Osteoblast (primary cell): Measurements from ENCODE around the gene CYSRT1. TPM values are rescaled to one million over a fixed set of nuclear protein-coding genes. Genes with fewer than 3 reads are reported as not detected.

Experiments used
- DNase-seq: peaks from one replicate; pipeline ENCODE4 v3.0.0; 2011; ENCODE audit warnings: low spot score, mixed read lengths; ENCODE audit not compliant: insufficient read length; ENCODE audit errors: missing footprints
- H2AFZ ChIP-seq: 2 replicates; pipeline ENCODE4 v1.6.0; 2011; ENCODE audit warnings: mild to moderate bottlenecking, low read length
- H3K27ac ChIP-seq: 2 replicates; pipeline ENCODE4 v1.5.1; 2011; ENCODE audit warnings: mild to moderate bottlenecking, low read depth, low read length, moderate library complexity
- H3K27me3 ChIP-seq: 2 replicates; pipeline ENCODE4 v1.6.0; 2012; ENCODE audit warnings: mild to moderate bottlenecking, control low read depth, inconsistent platforms, low read length, moderate library complexity; ENCODE audit not compliant: insufficient read depth
- H3K36me3 ChIP-seq: 2 replicates; pipeline ENCODE4 v1.5.1; 2011; ENCODE audit warnings: mild to moderate bottlenecking, low read length, control low read depth, moderate library complexity; ENCODE audit not compliant: insufficient read depth
- H3K4me1 ChIP-seq: 2 replicates; pipeline ENCODE4 v1.5.1; 2011; ENCODE audit warnings: mild to moderate bottlenecking, low read length, control low read depth, moderate library complexity; ENCODE audit not compliant: insufficient read depth
- H3K4me2 ChIP-seq: 2 replicates; pipeline ENCODE4 v1.6.0; 2011; ENCODE audit warnings: mild to moderate bottlenecking, low read length; ENCODE audit not compliant: insufficient read depth
- H3K4me3 ChIP-seq: fragments of 200-600 bp; sonication (generic); 3 replicates; pipeline ENCODE4 v1.5.1; 2012; ENCODE audit warnings: mild to moderate bottlenecking, low read length, inconsistent platforms; ENCODE audit not compliant: insufficient read depth
- H3K79me2 ChIP-seq: 2 replicates; pipeline ENCODE4 v1.6.0; 2012; ENCODE audit warnings: mild to moderate bottlenecking, low read length, control low read depth, inconsistent platforms; ENCODE audit not compliant: insufficient read depth
- H3K9me3 ChIP-seq: 2 replicates; pipeline ENCODE4 v1.5.1; 2011; ENCODE audit warnings: low read depth, low read length, control low read depth
- H4K20me1 ChIP-seq: 2 replicates; pipeline ENCODE4 v1.6.0; 2012; ENCODE audit warnings: mild to moderate bottlenecking, low read length, control low read depth; ENCODE audit not compliant: insufficient read depth
- total RNA-seq: library from RNA; depleted of rRNA; stranded (reverse); fragments of >200 nt; gene quantifications from 2 replicates; pipeline ENCODE4 v1.2.3, GENCODE V29; 2012
- TF ChIP-seq, protein P1 (sequence below): IDR thresholded peaks from 2 replicates; pipeline ENCODE4 v1.5.1; 2011; ENCODE audit warnings: mild to moderate bottlenecking, low read depth, low read length, moderate library complexity; ENCODE audit errors: extremely low read depth

The CYSRT1 gene
- total RNA-seq, 1 donor, result 1.1 TPM

DNA sequence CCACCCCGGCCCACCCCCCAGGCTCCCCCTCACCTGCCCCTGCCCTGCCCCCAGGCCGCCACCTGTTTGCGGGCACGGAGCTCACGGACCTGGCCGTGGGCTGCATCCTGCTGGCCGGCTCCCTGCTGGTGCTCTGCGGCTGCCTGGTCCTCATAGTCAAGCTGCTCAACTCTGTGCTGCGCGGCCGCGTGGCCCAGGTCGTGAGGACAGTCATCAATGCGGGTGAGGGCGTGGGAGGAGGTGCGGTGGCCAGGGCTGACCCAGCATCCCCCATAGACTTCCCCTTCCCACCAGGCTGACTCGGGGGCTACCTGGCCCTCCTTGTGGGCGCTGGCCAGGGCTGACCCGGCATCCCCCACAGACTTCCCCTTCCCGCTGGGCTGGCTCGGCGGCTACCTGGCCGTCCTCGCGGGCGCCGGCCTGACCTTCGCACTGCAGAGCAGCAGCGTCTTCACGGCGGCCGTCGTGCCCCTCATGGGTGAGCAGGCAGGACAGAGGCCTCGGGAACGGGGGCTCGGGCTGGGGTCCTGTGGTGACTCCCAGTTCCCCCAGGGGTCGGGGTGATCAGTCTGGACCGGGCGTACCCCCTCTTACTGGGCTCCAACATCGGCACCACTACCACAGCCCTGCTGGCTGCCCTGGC lies 9.2 kb downstream of the CYSRT1 start:
- peaks cover 3% of the 10 kb centered on the region for H3K4me1 ChIP-seq
- no peaks in the 10 kb centered on the region for H3K9me3 ChIP-seq
- no peak overlapping the region for H3K4me2 ChIP-seq
- H3K4me3 ChIP-seq, result no peak overlapping the region
- H3K79me2 ChIP-seq, result peaks cover 20% of the 10 kb centered on the region
- DNase-seq, result no peak
- H4K20me1 ChIP-seq, result peaks cover 10% of the 10 kb centered on the region
- H3K27me3 ChIP-seq, result no peaks in the 10 kb centered on the region
- H3K27ac ChIP-seq, result no peak overlapping the region
- H2AFZ ChIP-seq, result no peak overlapping the region
- no peaks in the 10 kb centered on the region for H3K36me3 ChIP-seq
- TF ChIP-seq, protein P1, sequence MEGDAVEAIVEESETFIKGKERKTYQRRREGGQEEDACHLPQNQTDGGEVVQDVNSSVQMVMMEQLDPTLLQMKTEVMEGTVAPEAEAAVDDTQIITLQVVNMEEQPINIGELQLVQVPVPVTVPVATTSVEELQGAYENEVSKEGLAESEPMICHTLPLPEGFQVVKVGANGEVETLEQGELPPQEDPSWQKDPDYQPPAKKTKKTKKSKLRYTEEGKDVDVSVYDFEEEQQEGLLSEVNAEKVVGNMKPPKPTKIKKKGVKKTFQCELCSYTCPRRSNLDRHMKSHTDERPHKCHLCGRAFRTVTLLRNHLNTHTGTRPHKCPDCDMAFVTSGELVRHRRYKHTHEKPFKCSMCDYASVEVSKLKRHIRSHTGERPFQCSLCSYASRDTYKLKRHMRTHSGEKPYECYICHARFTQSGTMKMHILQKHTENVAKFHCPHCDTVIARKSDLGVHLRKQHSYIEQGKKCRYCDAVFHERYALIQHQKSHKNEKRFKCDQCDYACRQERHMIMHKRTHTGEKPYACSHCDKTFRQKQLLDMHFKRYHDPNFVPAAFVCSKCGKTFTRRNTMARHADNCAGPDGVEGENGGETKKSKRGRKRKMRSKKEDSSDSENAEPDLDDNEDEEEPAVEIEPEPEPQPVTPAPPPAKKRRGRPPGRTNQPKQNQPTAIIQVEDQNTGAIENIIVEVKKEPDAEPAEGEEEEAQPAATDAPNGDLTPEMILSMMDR, result no peak

DNA sequence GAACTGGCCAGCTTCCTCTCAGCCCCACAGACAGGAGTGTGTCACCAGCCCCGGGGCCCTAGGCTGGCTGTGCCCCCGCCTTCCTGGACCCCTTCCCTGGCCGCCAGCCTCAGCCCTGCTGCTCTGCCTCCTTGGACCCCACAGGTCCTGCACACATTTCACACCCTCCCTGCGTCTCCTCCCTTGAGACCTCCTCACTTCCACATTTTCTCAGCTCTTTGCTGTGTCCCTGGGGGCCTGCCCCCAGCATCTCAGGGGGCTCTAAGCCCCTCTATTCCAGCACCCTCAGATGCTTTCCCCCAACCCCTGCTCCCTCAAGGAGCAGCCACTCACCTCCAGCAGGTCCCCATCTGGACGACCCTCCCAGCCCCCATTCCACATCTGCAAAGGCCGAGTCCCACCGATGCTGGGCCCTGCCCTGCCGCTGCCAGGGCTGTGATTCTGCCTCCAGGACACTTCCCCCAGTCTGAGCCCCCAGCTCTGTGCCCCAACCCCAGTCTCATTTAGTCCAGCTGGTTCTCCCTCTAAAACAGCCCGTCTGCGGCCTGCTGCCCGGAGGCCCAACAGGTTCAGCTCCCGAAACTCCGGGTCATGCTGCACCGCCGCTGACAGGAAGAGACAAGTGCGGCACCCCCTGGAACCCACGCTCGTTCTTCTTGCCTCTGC lies 9.9 kb downstream of the CYSRT1 start:
- H3K79me2 ChIP-seq, result peaks cover 20% of the 10 kb centered on the region
- no peak overlapping the region for H2AFZ ChIP-seq
- H3K4me3 ChIP-seq, result no peak overlapping the region

DNA sequence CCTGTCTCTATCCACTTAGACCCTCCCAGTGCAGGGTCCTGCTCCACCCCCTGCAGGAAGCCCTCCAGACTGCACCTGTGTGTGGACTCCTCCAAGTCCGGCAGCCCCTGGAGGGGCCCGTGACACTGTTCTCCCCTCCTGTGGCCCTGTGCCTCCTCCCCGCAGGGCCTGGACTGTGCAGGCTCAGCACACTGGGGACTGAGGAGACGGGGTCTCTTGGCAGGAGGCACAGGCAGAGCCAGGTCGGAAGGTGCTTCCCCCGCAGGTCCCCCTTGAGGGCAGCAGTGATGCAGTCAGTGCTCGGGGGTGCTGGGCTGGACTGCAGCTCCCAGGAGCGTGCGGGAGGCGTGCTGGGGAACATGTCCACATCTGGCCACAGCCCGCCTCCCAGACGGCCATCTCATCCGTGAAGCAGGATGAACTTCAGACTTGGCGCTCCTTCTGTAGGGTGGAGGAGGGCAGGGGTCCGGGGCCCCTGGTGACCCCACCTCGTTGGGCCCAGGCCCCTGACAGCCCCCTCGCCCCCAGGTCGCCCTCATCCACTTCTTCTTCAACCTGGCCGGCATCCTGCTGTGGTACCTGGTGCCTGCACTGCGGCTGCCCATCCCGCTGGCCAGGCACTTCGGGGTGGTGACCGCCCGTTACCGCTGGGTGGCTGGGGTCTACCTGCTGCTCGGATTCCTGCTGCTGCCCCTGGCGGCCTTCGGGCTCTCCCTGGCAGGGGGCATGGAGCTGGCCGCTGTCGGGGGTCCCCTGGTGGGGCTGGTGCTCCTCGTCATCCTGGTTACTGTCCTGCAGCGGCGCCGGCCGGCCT lies 10.7 kb downstream of the CYSRT1 start:
- no peak overlapping the region for H2AFZ ChIP-seq
- no peak for DNase-seq
- peaks cover 20% of the 10 kb centered on the region for H3K79me2 ChIP-seq
- H3K27me3 ChIP-seq, result no peaks in the 10 kb centered on the region
- no peak overlapping the region for H3K4me2 ChIP-seq
- H3K4me1 ChIP-seq, result peaks cover 3% of the 10 kb centered on the region
- H3K9me3 ChIP-seq, result no peaks in the 10 kb centered on the region
- no peak overlapping the region for H3K4me3 ChIP-seq
- H3K27ac ChIP-seq, result no peak overlapping the region
- no peaks in the 10 kb centered on the region for H3K36me3 ChIP-seq
- peaks cover 10% of the 10 kb centered on the region for H4K20me1 ChIP-seq
- TF ChIP-seq, protein P1, result no peak

More for the DNA sequence above, 9.9 kb downstream of the CYSRT1 start:
- H3K4me2 ChIP-seq, result no peak overlapping the region
- no peak for DNase-seq
- no peaks in the 10 kb centered on the region for H3K27me3 ChIP-seq
- H3K4me1 ChIP-seq, result peaks cover 3% of the 10 kb centered on the region
- peaks cover 10% of the 10 kb centered on the region for H4K20me1 ChIP-seq
- H3K36me3 ChIP-seq, result no peaks in the 10 kb centered on the region
- no peaks in the 10 kb centered on the region for H3K9me3 ChIP-seq
- TF ChIP-seq, protein P1, result no peak
- no peak overlapping the region for H3K27ac ChIP-seq
